HEK293 (cell line): ENCODE data around the gene CHST1.

Experiments used
- CTCF ChIA-PET: fragments of 350-600 bp; formaldehyde crosslinking; extraction: SDS; loops from one replicate; lab custom pipeline; 2021; ENCODE audit warnings: antibody characterized with exemption; lab: Yijun Ruan, JAX
- POLR2A ChIA-PET: fragments of 300-600 bp; formaldehyde crosslinking; extraction: SDS; loops from one replicate; lab custom pipeline; 2020; ENCODE audit warnings: antibody characterized with exemption, inconsistent platforms; lab: Yijun Ruan, JAX
- H3K27ac ChIP-seq: fragments of 200-500 bp; sonication (Bioruptor generic); 2 replicates; pipeline ENCODE4 v1.5.1; 2014; ENCODE audit warnings: low read depth, low read length, control low read depth, inconsistent platforms; ENCODE audit errors: extremely low read depth
- H3K36me3 ChIP-seq, 2 experiments: fragments of 200-500 bp in 1 of 2; sonication (Bioruptor generic) in 1 of 2; 1 replicate in 1 of 2; 2 replicates in 1 of 2; pipeline ENCODE4 v1.5.1; 2014 to 2017; ENCODE audit warnings: inconsistent platforms in 2 of 2, low read length in 2 of 2; ENCODE audit not compliant: control insufficient read depth in 2 of 2, insufficient read depth in 1 of 2
- H3K4me1 ChIP-seq: fragments of 200-500 bp; sonication (Bioruptor generic); 2 replicates; pipeline ENCODE4 v1.5.1; 2014; ENCODE audit warnings: mild to moderate bottlenecking, low read length, inconsistent platforms; ENCODE audit not compliant: control insufficient read depth, insufficient read depth
- H3K4me3 ChIP-seq: 2 replicates; pipeline ENCODE4 v1.5.1; 2011; ENCODE audit warnings: low read depth, mild to moderate bottlenecking, control low read depth, low read length, moderate library complexity
- H3K9me3 ChIP-seq: fragments of 200-500 bp; sonication (Bioruptor generic); 2 replicates; pipeline ENCODE4 v1.5.1; 2014; ENCODE audit warnings: low read depth, low read length, inconsistent platforms; ENCODE audit not compliant: control insufficient read depth, insufficient read depth
- BCL11B ChIP-seq: fragments of 450-650 bp; formaldehyde crosslinking; IDR thresholded peaks from 2 replicates; pipeline ENCODE4 v1.5.1; 2016; ENCODE audit warnings: low read depth, missing biosample characterization, missing genetic modification characterization
- KLF1 ChIP-seq: fragments of 450-650 bp; formaldehyde crosslinking; IDR thresholded peaks from 2 replicates; pipeline ENCODE4 v1.5.1; 2016; ENCODE audit warnings: missing biosample characterization, missing genetic modification characterization
- KLF16 ChIP-seq: fragments of 450-650 bp; formaldehyde crosslinking; IDR thresholded peaks from 2 replicates; pipeline ENCODE4 v1.5.1; 2017; ENCODE audit warnings: missing biosample characterization, missing genetic modification characterization
- PRDM1 ChIP-seq: fragments of 450-650 bp; formaldehyde crosslinking; IDR thresholded peaks from 2 replicates; pipeline ENCODE4; 2016; ENCODE audit warnings: missing biosample characterization, missing genetic modification characterization
- REPIN1 ChIP-seq: fragments of 450-650 bp; formaldehyde crosslinking; IDR thresholded peaks from 2 replicates; pipeline ENCODE4 v1.5.1; 2017; ENCODE audit warnings: missing biosample characterization, missing genetic modification characterization, low read depth
- ZBTB1 ChIP-seq: fragments of 450-650 bp; formaldehyde crosslinking; IDR thresholded peaks from 2 replicates; pipeline ENCODE4 v1.5.1; 2016; ENCODE audit warnings: missing biosample characterization, missing genetic modification characterization
- ZBTB10 ChIP-seq: fragments of 450-650 bp; formaldehyde crosslinking; IDR thresholded peaks from 2 replicates; pipeline ENCODE4 v1.5.1; 2016; ENCODE audit warnings: missing biosample characterization, missing genetic modification characterization
- ZBTB17 ChIP-seq: fragments of 450-650 bp; formaldehyde crosslinking; IDR thresholded peaks from 2 replicates; pipeline ENCODE4 v1.5.1; 2016; ENCODE audit warnings: missing biosample characterization, missing genetic modification characterization
- ZBTB8A ChIP-seq: fragments of 450-650 bp; formaldehyde crosslinking; IDR thresholded peaks from 2 replicates; pipeline ENCODE4 v1.5.1; 2016; ENCODE audit warnings: missing biosample characterization, missing genetic modification characterization
- ZIC2 ChIP-seq: fragments of 450-650 bp; formaldehyde crosslinking; IDR thresholded peaks from 2 replicates; pipeline ENCODE4 v1.5.1; 2016; ENCODE audit warnings: missing biosample characterization, missing genetic modification characterization
- ZNF10 ChIP-seq: fragments of 450-650 bp; formaldehyde crosslinking; IDR thresholded peaks from 2 replicates; pipeline ENCODE4 v1.5.1; 2017; ENCODE audit warnings: missing biosample characterization, missing genetic modification characterization
- ZNF133 ChIP-seq: fragments of 450-650 bp; formaldehyde crosslinking; IDR thresholded peaks from 2 replicates; pipeline ENCODE4 v1.5.1; 2016; ENCODE audit warnings: missing biosample characterization, missing genetic modification characterization
- ZNF138 ChIP-seq: fragments of 450-650 bp; formaldehyde crosslinking; IDR thresholded peaks from 2 replicates; pipeline ENCODE4 v1.5.1; 2016; ENCODE audit warnings: missing biosample characterization, missing genetic modification characterization, borderline replicate concordance
- ZNF155 ChIP-seq: fragments of 450-650 bp; formaldehyde crosslinking; IDR thresholded peaks from 2 replicates; pipeline ENCODE4 v1.5.1; 2016; ENCODE audit warnings: missing biosample characterization, missing genetic modification characterization
- ZNF214 ChIP-seq: fragments of 450-650 bp; formaldehyde crosslinking; IDR thresholded peaks from 2 replicates; pipeline ENCODE4 v1.5.1; 2017; ENCODE audit warnings: missing biosample characterization, mild to moderate bottlenecking, missing genetic modification characterization, borderline replicate concordance
- ZNF280D ChIP-seq: fragments of 450-650 bp; formaldehyde crosslinking; IDR thresholded peaks from 2 replicates; pipeline ENCODE4 v1.5.1; 2016; ENCODE audit warnings: missing biosample characterization, missing genetic modification characterization
- ZNF311 ChIP-seq: fragments of 450-650 bp; formaldehyde crosslinking; IDR thresholded peaks from 2 replicates; pipeline ENCODE4 v1.5.1; 2017; ENCODE audit warnings: missing biosample characterization, missing genetic modification characterization, borderline replicate concordance
- ZNF341 ChIP-seq: fragments of 450-650 bp; formaldehyde crosslinking; IDR thresholded peaks from 2 replicates; pipeline ENCODE4; 2016; ENCODE audit warnings: low read depth, missing biosample characterization, missing genetic modification characterization
- ZNF391 ChIP-seq: fragments of 450-650 bp; formaldehyde crosslinking; IDR thresholded peaks from 2 replicates; pipeline ENCODE4 v1.5.1; 2016; ENCODE audit warnings: low read depth, missing biosample characterization, missing genetic modification characterization, borderline replicate concordance
- ZNF426 ChIP-seq: fragments of 450-650 bp; formaldehyde crosslinking; IDR thresholded peaks from 2 replicates; pipeline ENCODE4 v1.5.1; 2017; ENCODE audit warnings: missing biosample characterization, missing genetic modification characterization, mild to moderate bottlenecking, inconsistent platforms, moderate library complexity
- ZNF585B ChIP-seq: fragments of 450-650 bp; formaldehyde crosslinking; IDR thresholded peaks from 2 replicates; pipeline ENCODE4 v1.5.1; 2016; ENCODE audit warnings: missing biosample characterization, missing genetic modification characterization
- ZNF600 ChIP-seq: fragments of 450-650 bp; formaldehyde crosslinking; IDR thresholded peaks from 2 replicates; pipeline ENCODE4 v1.5.1; 2016; ENCODE audit warnings: missing biosample characterization, missing genetic modification characterization
- ZNF623 ChIP-seq: fragments of 450-650 bp; formaldehyde crosslinking; IDR thresholded peaks from 2 replicates; pipeline ENCODE4 v1.5.1; 2016; ENCODE audit warnings: missing biosample characterization, missing genetic modification characterization
- ZNF701 ChIP-seq: fragments of 450-650 bp; formaldehyde crosslinking; IDR thresholded peaks from 2 replicates; pipeline ENCODE4 v1.5.1; 2016; ENCODE audit warnings: missing biosample characterization, missing genetic modification characterization
- ZNF747 ChIP-seq: fragments of 450-650 bp; formaldehyde crosslinking; IDR thresholded peaks from 2 replicates; pipeline ENCODE4 v1.5.1; 2016; ENCODE audit warnings: missing biosample characterization, missing genetic modification characterization
- ZNF768 ChIP-seq: fragments of 450-650 bp; formaldehyde crosslinking; IDR thresholded peaks from 2 replicates; pipeline ENCODE4 v1.5.1; 2018; ENCODE audit warnings: missing biosample characterization, mild to moderate bottlenecking, missing genetic modification characterization
- ZNF830 ChIP-seq: fragments of 450-650 bp; IDR thresholded peaks from 2 replicates; pipeline ENCODE4 v1.5.0; 2018; ENCODE audit warnings: missing biosample characterization, missing genetic modification characterization, low read depth, mild to moderate bottlenecking, moderate library complexity
- ZSCAN16 ChIP-seq: fragments of 450-650 bp; formaldehyde crosslinking; IDR thresholded peaks from 2 replicates; pipeline ENCODE4 v1.5.1; 2016; ENCODE audit warnings: missing biosample characterization, missing genetic modification characterization
- ZSCAN5A ChIP-seq: fragments of 450-650 bp; formaldehyde crosslinking; IDR thresholded peaks from 2 replicates; pipeline ENCODE4 v1.5.1; 2016; ENCODE audit warnings: missing biosample characterization, missing genetic modification characterization

Gene CHST1

GRCh38 chr11:45676522-45677095 lies 11.2 kb upstream of the CHST1 start (continued):
- TF ChIP-seq ZBTB8A (tag by site-specific recombination) (no peak), ZSCAN5A (tag by site-specific recombination) (no peak), ZBTB10 (tag by site-specific recombination) (no peak)
- TF ChIP-seq, all 188 proteins: peak for 0

GRCh38 chr11:45675646-45676045 lies 10.2 kb upstream of the CHST1 start:
- H3K4me3 ChIP-seq, result no peak overlapping the region
- H3K4me1 ChIP-seq, result no peaks in the 10 kb centered on the region
- no peaks in the 10 kb centered on the region for H3K36me3 ChIP-seq
- no peaks in the 10 kb centered on the region for H3K9me3 ChIP-seq
- POLR2A ChIA-PET, result no interaction called here
- no peak overlapping the region for H3K27ac ChIP-seq
- TF ChIP-seq REPIN1 (tag by site-specific recombination) (no peak), ZIC2 (tag by site-specific recombination) (no peak), ZNF133 (tag by site-specific recombination) (no peak), ZNF747 (tag by site-specific recombination) (no peak), KLF1 (tag by site-specific recombination) (no peak), PRDM1 (no peak), ZNF623 (tag by site-specific recombination) (no peak), ZBTB1 (no peak), ZNF600 (tag by site-specific recombination) (no peak), ZNF10 (tag by site-specific recombination) (no peak), ZNF830 (tag by site-specific recombination) (no peak), KLF16 (no peak)
- TF ChIP-seq, all 188 proteins: peak for 0
- CTCF ChIA-PET, result no interaction called here

GRCh38 chr11:45674481-45675190 lies 9.2 kb upstream of the CHST1 start:
- H3K4me3 ChIP-seq, result no peak overlapping the region
- H3K36me3 ChIP-seq, result no peaks in the 10 kb centered on the region
- ChIA-PET POLR2A (no interaction called here), CTCF (no interaction called here)
- H3K27ac ChIP-seq, result no peak overlapping the region
- no peaks in the 10 kb centered on the region for H3K4me1 ChIP-seq
- H3K9me3 ChIP-seq, result no peaks in the 10 kb centered on the region
- TF ChIP-seq ZNF280D (tag by site-specific recombination) (no peak), ZNF214 (tag by site-specific recombination) (no peak), ZNF311 (tag by site-specific recombination) (no peak), ZNF426 (no peak), ZNF138 (tag by site-specific recombination) (no peak), ZNF585B (no peak), ZNF391 (tag by site-specific recombination) (no peak), BCL11B (tag by site-specific recombination) (no peak), ZSCAN16 (tag by site-specific recombination) (no peak), ZBTB17 (tag by site-specific recombination) (no peak), ZNF768 (tag by site-specific recombination) (no peak), ZNF701 (tag by site-specific recombination) (no peak), ZNF155 (tag by site-specific recombination) (no peak), ZNF341 (tag by site-specific recombination) (no peak)
